HCT116 (cell line): ENCODE results near the gene ERC1. TPM values are rescaled to one million over a fixed set of nuclear protein-coding genes. Genes with fewer than 3 reads are reported as not detected.

ENCODE experiments used
- ATAC-seq: fragments of 200-7000 bp; cut with Tn5 transposase; 2 replicates; pipeline ENCODE4 v1.9.1; 2020; ENCODE audit warnings: mild to moderate bottlenecking, moderate library complexity
- BruUV-seq: library from RNA; stranded (reverse); fragments of 400-500 nt; replicated peaks from 2 replicates; lab custom pipeline; 2021; lab: Mats Ljungman, UMichigan
- CTCF ChIA-PET: fragments of 300-600 bp; sonication (Branson Sonifier 250); formaldehyde crosslinking; loops from one replicate; lab custom pipeline; 2021; ENCODE audit warnings: antibody characterized with exemption; lab: Charles Lee
- POLR2A ChIA-PET: fragments of 300-600, 350-600 bp; sonication (Branson Sonifier 250); formaldehyde crosslinking; loops from one replicate; lab custom pipeline; 2021; ENCODE audit warnings: antibody characterized with exemption; lab: Charles Lee
- RAD21 ChIA-PET, 2 experiments: fragments of 300-600 bp; sonication (Branson Sonifier 250); formaldehyde crosslinking; loops; one replicate each; lab custom pipeline; 2023; ENCODE audit warnings: low total read pairs in 2 of 2; ENCODE audit not compliant: uncharacterized antibody in 2 of 2, unreplicated experiment in 2 of 2, low non-redundant PET in 1 of 2; lab: Charles Lee
- DNase-seq: peaks from one replicate; pipeline ENCODE4 v3.0.0-alpha.2; 2010; ENCODE audit warnings: low read depth, low spot score
- H2AFZ ChIP-seq: fragments of 200-600 bp; shearing (Covaris generic), sonication (generic); 2 replicates; pipeline ENCODE4 v1.6.1; 2017; ENCODE audit warnings: low read depth, mixed run types, mixed read lengths, antibody characterized with exemption, low read length; ENCODE audit not compliant: poor library complexity, severe bottlenecking
- H3K27ac ChIP-seq: 2 replicates; pipeline ENCODE4 v1.5.1; 2012; ENCODE audit warnings: low read depth, low read length
- H3K27me3 ChIP-seq: fragments of 200-600 bp; sonication (generic); 2 replicates; pipeline ENCODE4 v1.6.1; 2016; ENCODE audit warnings: mixed run types, low read length, mixed read lengths; ENCODE audit not compliant: insufficient read depth
- H3K36me3 ChIP-seq, 2 experiments: fragments of 200-500 bp in 1 of 2; fragments of 200-600 bp in 1 of 2; sonication (Bioruptor generic) in 1 of 2; sonication (generic) in 1 of 2; 2 replicates each; pipeline versions ENCODE4 v1.5.1 to v1.6.1; 2014 to 2016; ENCODE audit warnings: low read length in 2 of 2, inconsistent platforms in 1 of 2, mixed read lengths in 1 of 2, mixed run types in 1 of 2; ENCODE audit not compliant: insufficient read depth in 2 of 2, control insufficient read depth in 1 of 2
- H3K4me1 ChIP-seq, 2 experiments: fragments of 200-600 bp in 1 of 2; sonication (generic) in 1 of 2; 2 replicates each; pipeline versions ENCODE4 v1.5.1 to v1.6.1; 2012 to 2017; ENCODE audit warnings: low read length in 2 of 2, inconsistent platforms in 1 of 2, mild to moderate bottlenecking in 1 of 2, mixed read lengths in 1 of 2, mixed run types in 1 of 2, moderate library complexity in 1 of 2; ENCODE audit not compliant: insufficient read depth in 2 of 2, control insufficient read depth in 1 of 2
- H3K4me2 ChIP-seq: fragments of 200-600 bp; sonication (generic); 2 replicates; pipeline ENCODE4 v1.6.1; 2017; ENCODE audit warnings: mixed run types, low read length, mixed read lengths
- H3K4me3 ChIP-seq, 2 experiments: fragments of 200-600 bp in 1 of 2; sonication (generic) in 1 of 2; replicated peaks in 1 of 2; 2 replicates each; pipeline ENCODE4 v1.5.1; 2011 to 2016; ENCODE audit warnings: low read length in 2 of 2, control low read depth in 1 of 2, low read depth in 1 of 2, mild to moderate bottlenecking in 1 of 2, mixed read lengths in 1 of 2, mixed run types in 1 of 2
- H3K79me2 ChIP-seq: fragments of 200-600 bp; sonication (generic); 2 replicates; pipeline ENCODE4 v1.6.1; 2017; ENCODE audit warnings: mild to moderate bottlenecking, mixed run types, low read length, moderate library complexity, mixed read lengths; ENCODE audit not compliant: insufficient read depth
- H3K9ac ChIP-seq: fragments of 200-600 bp; sonication (generic); 2 replicates; pipeline ENCODE4 v1.6.1; 2016; ENCODE audit warnings: low read length, mixed read lengths
- H3K9me2 ChIP-seq: fragments of 200-600 bp; sonication (generic), shearing (Covaris generic); 2 replicates; pipeline ENCODE4 v1.6.1; 2017; ENCODE audit warnings: mixed run types, mild to moderate bottlenecking, moderate library complexity; ENCODE audit not compliant: insufficient read depth
- H3K9me3 ChIP-seq, 2 experiments: fragments of 200-500 bp in 1 of 2; fragments of 200-600 bp in 1 of 2; sonication (Bioruptor generic) in 1 of 2; sonication (generic) in 1 of 2; 2 replicates each; pipeline ENCODE4 v1.6.1; 2014 to 2017; ENCODE audit warnings: low read length in 2 of 2, mixed read lengths in 2 of 2, inconsistent platforms in 1 of 2, low read depth in 1 of 2, mild to moderate bottlenecking in 1 of 2, mixed run types in 1 of 2, moderate library complexity in 1 of 2; ENCODE audit not compliant: control insufficient read depth in 1 of 2, insufficient read depth in 1 of 2
- H4K20me1 ChIP-seq: fragments of 200-600 bp; sonication (generic), shearing (Covaris generic); 2 replicates; pipeline ENCODE4 v1.6.1; 2017; ENCODE audit warnings: mixed run types, mild to moderate bottlenecking, moderate library complexity; ENCODE audit not compliant: insufficient read depth
- CBX3 ChIP-seq: IDR thresholded peaks from 2 replicates; pipeline ENCODE4 v1.6.1; 2012; ENCODE audit warnings: low read depth
- EZH2phosphoT487 ChIP-seq: fragments of 200-600 bp; IDR thresholded peaks from 2 replicates; pipeline ENCODE4 v1.6.1; 2018; ENCODE audit warnings: antibody characterized with exemption, borderline replicate concordance
- FOSL1 ChIP-seq: IDR thresholded peaks from 2 replicates; pipeline ENCODE4 v1.6.1; 2012; ENCODE audit warnings: low read depth
- JUND ChIP-seq: IDR thresholded peaks from 2 replicates; pipeline ENCODE4 v1.6.1; 2012
- MAX ChIP-seq: IDR thresholded peaks from 2 replicates; pipeline ENCODE4 v1.6.1; 2012
- POLR2A ChIP-seq: IDR thresholded peaks from 2 replicates; pipeline ENCODE4 v1.7.0; 2011; ENCODE audit warnings: borderline replicate concordance; ENCODE audit not compliant: insufficient read depth, insufficient read length; ENCODE audit errors: extremely low read depth
- POLR2AphosphoS5 ChIP-seq: IDR thresholded peaks from 2 replicates; pipeline ENCODE4 v1.6.1; 2011; ENCODE audit warnings: mild to moderate bottlenecking, low read depth, low read length, moderate library complexity
- REST ChIP-seq: IDR thresholded peaks from 2 replicates; pipeline ENCODE4 v1.6.1; 2012; ENCODE audit warnings: low read depth
- SIN3A ChIP-seq: IDR thresholded peaks from 2 replicates; pipeline ENCODE4 v1.6.1; 2012; ENCODE audit warnings: low read depth
- SP1 ChIP-seq: IDR thresholded peaks from 2 replicates; pipeline ENCODE4 v1.6.1; 2012; ENCODE audit warnings: low read depth
- SRF ChIP-seq: IDR thresholded peaks from 2 replicates; pipeline ENCODE4 v1.6.1; 2012; ENCODE audit warnings: low read depth
- ZBTB33 ChIP-seq: IDR thresholded peaks from 2 replicates; pipeline ENCODE4 v1.6.1; 2011; ENCODE audit warnings: mild to moderate bottlenecking, low read length, moderate library complexity; ENCODE audit not compliant: insufficient replicate concordance; ENCODE audit errors: extremely low read depth
- ZFX ChIP-seq: fragments of 450-650 bp; IDR thresholded peaks from 2 replicates; pipeline ENCODE4 v1.6.1; 2017
- ZNF274 ChIP-seq: fragments of 200-500 bp; sonication (Bioruptor generic); IDR thresholded peaks from 2 replicates; pipeline ENCODE4 v1.6.1; 2014; ENCODE audit warnings: mild to moderate bottlenecking, low read depth, low read length, inconsistent platforms
- intact Hi-C: fragments of 100-400 bp; cut with micrococcal nuclease; formaldehyde crosslinking; loops from 2 replicates; pipeline ENCODE4 v1.10.0; 2022
- total RNA-seq: library from RNA; stranded (reverse); gene quantifications from one replicate; pipeline ENCODE4 v1.2.1, GENCODE V29; 2021; ENCODE audit not compliant: unreplicated experiment

The ERC1 gene
- total RNA-seq, 1 experiment from 2014 or later: 41.9 TPM

- POLR2A ChIA-PET: no interaction called here
- RAD21 ChIA-PET: no interaction called here
- no TSS peak for BruUV-seq
- Histone ChIP-seq H4K20me1 (no peaks in the 10 kb centered on the region), H3K9me2 (no peaks in the 10 kb centered on the region), H3K9me3 (no peaks in the 10 kb centered on the region), H3K27me3 (no peaks in the 10 kb centered on the region)
- ATAC-seq: no peak
- TF ChIP-seq SIN3A (no peak), ZBTB33 (no peak), FOSL1 (no peak), MAX (no peak), CBX3 (no peak), SRF (no peak), POLR2AphosphoS5 (no peak), REST (no peak), POLR2A (no peak), JUND (no peak), SP1 (no peak), ZFX (no peak), ZNF274 (no peak), EZH2phosphoT487 (no peak)
- TF ChIP-seq, all 23 proteins: peak for 0
- no peak overlapping the region for H3K4me2 ChIP-seq
- peaks cover 25% of the 10 kb centered on the region for H3K79me2 ChIP-seq
- intact Hi-C loops: no loop called here
- no peaks in the 10 kb centered on the region for H3K36me3 ChIP-seq
- no peak overlapping the region for H3K9ac ChIP-seq
- peaks cover 19 to 23% of the 10 kb centered on the region in 2 experiments for H3K4me1 ChIP-seq
- no peak overlapping the region for H3K4me3 ChIP-seq
- DNase-seq: no peak
- CTCF ChIA-PET: no interaction called here
- H3K27ac ChIP-seq: no peak overlapping the region
- no peak overlapping the region for H2AFZ ChIP-seq
Observed at GRCh38 chr12:1041478-1041877, 50.5 kb downstream of the ERC1 start.
